NCI-H2196 treated with DMSO at 0.1 percent for 48 hours (cell line): ENCODE results near the gene CYP1A2.

ENCODE experiments used
- DNase-seq: peaks from one replicate; lab custom pipeline; 2025; ENCODE audit not compliant: unreplicated experiment; lab: John Stamatoyannopoulos, UW

Gene CYP1A2

DNA sequence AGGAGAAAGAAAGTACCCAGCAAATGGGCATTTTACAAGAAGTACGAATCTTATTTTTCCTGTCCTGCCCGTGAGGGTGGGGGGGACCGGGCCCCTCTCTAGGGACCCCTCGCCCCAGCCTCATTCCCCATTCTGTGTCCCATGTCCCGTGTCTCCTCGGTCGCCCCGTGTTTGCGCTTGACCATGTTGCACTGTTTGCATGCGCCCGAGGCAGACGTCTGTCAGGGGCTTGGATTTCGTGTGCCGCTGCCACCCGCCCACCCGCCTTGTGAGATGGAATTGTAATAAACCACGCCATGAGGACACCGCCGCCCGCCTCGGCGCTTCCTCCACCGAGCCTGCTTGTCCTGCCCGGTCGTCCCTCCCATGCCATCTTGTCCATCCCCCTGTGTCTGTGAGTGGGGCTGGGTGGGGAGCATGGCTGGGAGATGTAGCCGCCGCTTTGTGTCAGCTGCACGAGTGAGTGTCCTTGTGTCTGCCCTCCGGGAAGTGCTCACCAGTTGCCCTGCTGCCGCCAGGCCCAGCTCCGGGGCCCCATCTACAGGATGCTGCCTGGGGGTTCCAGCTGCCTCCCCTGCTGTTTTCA lies 54.3 kb downstream of the CYP1A2 start:
- DNase-seq, result no peak

- DNase-seq, result no peak
These were observed 56.3 kb downstream of the CYP1A2 start for GRCh38 chr15:74804935-74805334.
